WI38 (cell line): ENCODE results near the gene SFTPB.
"Not testable (repeated sequence)": the region's sequence is repeated elsewhere in the genome, so short reads cannot be mapped to it uniquely, and the experiment has no call there.

Source experiments
- H3K4me3 ChIP-seq: 2 replicates; pipeline ENCODE4 v1.5.1; 2011; ENCODE audit warnings: low read depth, mild to moderate bottlenecking, control low read depth, low read length
- CTCF ChIP-seq: IDR thresholded peaks from 2 replicates; pipeline ENCODE4 v1.5.1; 2012; ENCODE audit warnings: low read depth, mild to moderate bottlenecking, control low read depth, low read length

SFTPB gene

DNA sequence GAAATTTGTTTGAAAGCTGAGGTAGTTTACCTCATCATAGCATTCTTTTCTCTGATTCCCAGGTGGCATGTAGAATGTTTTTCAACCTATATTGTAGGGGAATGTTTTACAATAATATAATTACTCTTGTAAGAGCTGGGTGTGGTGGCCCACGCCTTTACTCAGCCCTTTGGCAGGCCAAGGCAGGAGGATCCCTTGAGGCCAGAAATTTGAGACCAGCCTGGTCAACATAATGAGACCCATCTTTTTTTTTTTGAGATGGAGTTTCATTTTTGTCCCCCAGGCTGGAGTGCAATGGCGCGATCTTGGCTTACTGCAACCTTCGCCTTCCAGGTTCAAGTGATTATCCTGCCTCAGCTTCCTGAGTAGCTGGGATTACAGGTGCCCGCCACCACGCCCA, 48.4 kb downstream of the SFTPB start:
- no peak for TF ChIP-seq CTCF

DNA sequence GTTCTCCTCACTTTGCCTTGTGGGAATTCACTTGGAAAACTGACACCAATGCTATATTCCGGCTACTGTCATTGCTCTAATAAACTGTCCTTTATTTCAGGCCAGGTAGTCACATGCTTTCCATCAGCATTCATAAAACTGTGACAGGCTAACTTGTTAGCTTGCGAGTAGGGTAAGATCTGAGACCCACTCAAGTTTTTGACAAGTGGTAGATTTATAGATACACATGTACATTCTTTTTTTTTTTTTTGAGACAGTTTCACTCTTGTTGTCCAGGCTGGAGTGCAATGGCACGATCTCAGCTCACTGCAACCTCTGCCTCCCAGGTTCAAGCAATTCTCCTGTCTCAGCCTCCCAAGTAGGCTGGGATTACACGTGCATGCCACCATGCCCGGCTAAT, 50.3 kb downstream of the SFTPB start:
- H3K4me3 ChIP-seq, result 0 out of 2 replicates have a peak overlapping the region, but pooled peaks have one; percentile 3

More for the DNA sequence above, 48.4 kb downstream of the SFTPB start:
- H3K4me3 ChIP-seq, result no peak overlapping the region

DNA sequence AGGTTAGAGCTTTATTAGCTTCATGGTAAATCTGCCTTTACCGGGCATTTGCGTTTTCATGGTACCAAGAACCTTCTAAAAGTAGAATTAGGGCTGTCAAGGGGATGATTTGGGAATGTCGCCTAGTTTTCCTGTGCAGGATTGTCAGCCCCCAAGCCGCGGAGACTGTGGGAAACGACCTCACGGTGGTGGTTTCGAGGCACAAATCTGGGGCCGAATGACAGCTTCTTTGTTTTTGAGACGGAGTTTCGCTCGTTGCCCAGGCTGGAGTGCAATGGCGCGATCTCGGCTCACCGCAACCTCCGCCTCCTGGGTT, 52.6 kb downstream of the SFTPB start:
- H3K4me3 ChIP-seq, result no peak overlapping the region
- no peak for TF ChIP-seq CTCF

- not testable (repeated sequence) for H3K4me3 ChIP-seq
Measured at GRCh38 chr2:85614757-85615156, 53.2 kb downstream of the SFTPB start.

DNA sequence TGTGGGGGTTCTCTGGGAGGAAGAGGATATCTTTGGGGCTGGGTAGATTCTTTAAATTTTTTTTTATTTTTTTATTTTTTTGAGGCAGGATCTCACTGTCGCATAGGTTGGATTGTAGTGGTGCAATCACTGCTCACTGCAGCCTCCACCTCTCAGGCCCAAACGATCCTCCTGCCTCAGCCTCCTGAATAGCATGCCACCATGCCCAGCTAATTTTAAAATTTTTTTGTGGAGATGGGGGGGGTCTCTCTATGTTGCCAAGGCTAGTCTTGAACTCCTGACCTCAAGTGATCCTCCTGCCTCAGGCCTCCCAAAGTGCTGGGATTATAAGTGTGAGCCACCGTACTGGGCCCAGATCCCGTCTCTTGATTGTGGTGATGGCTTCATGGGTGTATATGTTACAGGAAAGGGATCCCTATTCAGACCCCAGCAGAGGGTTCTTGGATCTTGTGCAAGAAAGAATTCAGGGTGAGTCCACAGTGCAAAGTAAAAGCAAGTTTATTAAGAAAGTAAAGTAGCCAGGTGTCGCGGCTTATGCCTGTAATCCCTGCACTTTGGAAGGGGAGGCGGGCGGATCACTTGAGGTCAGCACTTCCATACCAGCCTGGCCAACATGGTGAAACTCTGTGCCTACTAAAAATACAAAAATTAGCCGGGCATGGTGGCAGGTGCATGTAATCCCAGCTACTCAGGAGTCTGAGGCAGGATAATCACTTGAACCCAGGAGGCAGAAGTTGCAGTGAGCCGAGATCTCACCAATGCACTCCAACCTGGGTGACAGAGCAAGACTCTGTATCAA, 54.1 kb downstream of the SFTPB start:
- no peak overlapping the region for H3K4me3 ChIP-seq
- no peak for TF ChIP-seq CTCF

DNA sequence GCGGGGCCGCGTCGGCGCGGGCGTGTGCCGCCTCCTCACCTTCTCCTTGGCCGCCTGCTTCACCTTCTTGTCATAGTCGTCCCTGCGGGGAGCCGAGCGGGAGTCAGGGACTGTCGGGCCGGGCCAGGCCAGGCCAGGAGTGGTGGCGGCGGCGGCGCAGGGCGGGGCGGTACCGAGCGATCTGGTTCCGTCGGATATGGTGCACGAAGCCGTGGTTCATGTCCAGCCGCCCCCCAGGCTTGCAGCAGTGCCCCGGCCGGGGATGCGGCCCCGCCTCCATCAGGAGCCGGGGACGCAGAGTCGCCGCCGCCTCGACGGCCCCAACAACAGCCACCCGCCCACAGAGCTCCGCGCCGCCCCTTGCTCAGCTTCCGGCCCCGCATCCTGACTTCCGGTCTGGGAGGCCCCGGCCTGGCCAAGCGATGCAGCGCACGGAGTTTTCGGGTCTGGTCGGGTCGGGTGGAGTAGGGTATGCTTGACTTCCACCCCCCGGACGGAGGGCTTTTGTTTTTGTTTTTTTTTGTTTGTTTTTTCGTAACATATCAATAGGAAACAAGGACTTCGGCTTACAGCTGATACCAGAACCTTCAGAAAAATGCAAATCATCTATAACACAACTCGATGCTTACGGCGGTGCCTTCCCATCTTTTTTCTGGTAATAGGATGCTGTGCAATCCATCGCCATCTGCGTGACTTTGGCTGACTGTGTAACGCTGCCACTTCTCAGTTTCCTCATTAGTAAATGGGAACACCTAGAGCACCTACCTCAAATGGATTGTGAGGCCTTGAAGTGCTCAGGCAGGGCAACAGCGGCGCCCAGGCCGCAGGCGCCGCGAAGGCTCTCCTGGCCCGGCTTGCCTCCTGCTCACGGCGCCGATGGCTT, 56.1 kb downstream of the SFTPB start, which contains the start of gene C2orf68:
TSS of gene C2orf68 (minus strand) at position 362 of the 883 bp plus-strand sequence. CDS start at position 280, 82 bp downstream.
- peak within 1 kb of the TSS; percentile 80 for H3K4me3 ChIP-seq

DNA sequence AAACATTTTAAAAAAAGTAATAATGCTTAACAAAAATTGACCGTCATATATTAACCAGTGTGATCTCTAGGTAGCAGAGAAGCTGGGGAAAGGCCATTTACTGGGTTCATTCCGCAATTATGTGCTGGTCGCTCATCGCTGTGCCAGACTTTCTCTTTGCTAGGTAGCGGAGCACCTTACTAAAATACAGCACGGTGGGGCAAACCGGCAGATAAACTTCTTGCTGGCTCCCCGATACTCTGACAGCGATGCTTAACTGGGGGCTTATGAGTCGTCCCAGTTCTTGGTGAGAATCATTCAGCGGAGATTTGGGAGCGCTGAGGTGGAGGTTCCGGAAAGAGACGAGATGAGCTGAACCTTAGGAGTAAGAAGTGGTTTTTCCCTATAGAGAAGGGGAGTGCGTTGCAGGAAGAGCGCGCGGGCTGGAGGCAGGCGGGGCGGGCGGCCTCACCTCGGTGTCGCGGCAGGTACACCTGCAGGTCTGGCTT, 56.7 kb downstream of the SFTPB start:
- H3K4me3 ChIP-seq, result peak overlapping the region; percentile 80

More for the DNA sequence above, 56.1 kb downstream of the SFTPB start, which contains the start of gene C2orf68:
- TF ChIP-seq CTCF, result no peak

More for the DNA sequence above, 56.7 kb downstream of the SFTPB start:
- no peak for TF ChIP-seq CTCF
